Epithelial cell of esophagus (primary cell): Measurements from ENCODE around the gene ZNF800.

Experiments
- DNase-seq: peaks from one replicate; pipeline ENCODE4 v3.0.0; 2010; ENCODE audit warnings: low read depth
- H3K4me3 ChIP-seq: 2 replicates; pipeline ENCODE4 v1.5.1; 2011; ENCODE audit warnings: mild to moderate bottlenecking, low read length, control low read depth
- CTCF ChIP-seq: IDR thresholded peaks from 2 replicates; pipeline ENCODE4 v1.5.1; 2011; ENCODE audit warnings: low read depth, mild to moderate bottlenecking, low read length, control low read depth, inconsistent platforms; ENCODE audit not compliant: insufficient read depth; ENCODE audit errors: missing control alignments

Gene ZNF800

GRCh38 chr7:127336458-127336857 lies 56.0 kb downstream of the ZNF800 start:
- TF ChIP-seq CTCF = no peak
- DNase-seq = no peak

GRCh38 chr7:127332880-127333279 lies 59.6 kb downstream of the ZNF800 start:
- no peak for DNase-seq
- no peak for TF ChIP-seq CTCF
- no peak overlapping the region for H3K4me3 ChIP-seq

More at GRCh38 chr7:127336458-127336857, 56.0 kb downstream of the ZNF800 start:
- no peak overlapping the region for H3K4me3 ChIP-seq

GRCh38 chr7:127330070-127330469 lies 62.4 kb downstream of the ZNF800 start:
- DNase-seq = no peak
- no peak for TF ChIP-seq CTCF
- no peak overlapping the region for H3K4me3 ChIP-seq

GRCh38 chr7:127322832-127323493 lies 69.5 kb downstream of the ZNF800 start:
- no peak for DNase-seq
- TF ChIP-seq CTCF = no peak
- H3K4me3 ChIP-seq = no peak overlapping the region

- no peak for TF ChIP-seq CTCF
- DNase-seq = no peak
- no peak overlapping the region for H3K4me3 ChIP-seq
Measured at GRCh38 chr7:127322351-127322750, 70.2 kb downstream of the ZNF800 start.

GRCh38 chr7:127320974-127321373 lies 71.5 kb downstream of the ZNF800 start:
- no peak for DNase-seq
- H3K4me3 ChIP-seq = no peak overlapping the region
- no peak for TF ChIP-seq CTCF
